Immature natural killer cell (primary cell): Measurements from ENCODE around the gene ITGA4. TPM values are rescaled to one million over a fixed set of nuclear protein-coding genes. Genes with fewer than 3 reads are reported as not detected.
A peak's percentile ranks its signal among the peaks of the same experiment; 100 is the strongest.

Experiments used
- DNase-seq, 3 donors: peaks; one replicate each; pipeline ENCODE4 v3.0.0; 2022; ENCODE audit warnings: mixed read lengths in 1 of 3
- H3K27ac Mint-ChIP-seq, 6 donors: one replicate each; pipeline ENCODE4 v1.8.0; 2020; ENCODE audit warnings: mixed read lengths in 6 of 6, mild to moderate bottlenecking in 5 of 6, inconsistent platforms in 4 of 6, moderate library complexity in 3 of 6
- H3K27me3 Mint-ChIP-seq, 3 donors: one replicate each; pipeline ENCODE4 v1.8.0; 2020 to 2021; ENCODE audit warnings: low read depth in 3 of 3, mild to moderate bottlenecking in 3 of 3, mixed read lengths in 3 of 3, moderate library complexity in 3 of 3, inconsistent platforms in 1 of 3
- H3K36me3 Mint-ChIP-seq, 3 donors: one replicate each; pipeline ENCODE4 v1.8.0; 2020; ENCODE audit warnings: mixed read lengths in 3 of 3, inconsistent platforms in 2 of 3, mild to moderate bottlenecking in 2 of 3
- H3K4me1 Mint-ChIP-seq, 2 donors: one replicate each; pipeline ENCODE4 v1.8.0; 2020; ENCODE audit warnings: inconsistent platforms in 2 of 2, mild to moderate bottlenecking in 2 of 2, mixed read lengths in 2 of 2, moderate library complexity in 1 of 2
- H3K4me3 Mint-ChIP-seq, 5 donors: one replicate each; pipeline ENCODE4 v1.8.0; 2020; ENCODE audit warnings: mild to moderate bottlenecking in 5 of 5, mixed read lengths in 5 of 5, inconsistent platforms in 3 of 5, moderate library complexity in 3 of 5
- H3K9me3 Mint-ChIP-seq, 6 donors: one replicate each; pipeline ENCODE4 v1.8.0; 2020; ENCODE audit warnings: mild to moderate bottlenecking in 6 of 6, mixed read lengths in 6 of 6, inconsistent platforms in 4 of 6, moderate library complexity in 3 of 6
- polyA plus RNA-seq, 3 donors: library from polyadenylated mRNA; unstranded; fragments of 300-500 nt; fragmentation: Illumina TruSeq; gene quantifications; one replicate each; pipeline ENCODE4 v1.2.3, GENCODE V29; 2021

ITGA4 gene
- polyA plus RNA-seq, 3 donors from 2014 or later, result 102 to 132 (median 117) TPM

- Mint-ChIP-seq H3K27ac (peak overlapping the region in 5 of 6 donors; percentile 44 to 81 (median 64)), H3K36me3 (peaks cover 6 to 57% (median 43%) of the 10 kb centered on the region in 3 donors), H3K4me3 (no peak overlapping the region), H3K4me1 (peaks cover 3 to 16% of the 10 kb centered on the region in 2 donors), H3K9me3 (no peaks in the 10 kb centered on the region), H3K27me3 (no peaks in the 10 kb centered on the region)
- DNase-seq, result no peak
These were observed 27.9 kb downstream of the ITGA4 start for GRCh38 chr2:181484851-181485637.

DNA sequence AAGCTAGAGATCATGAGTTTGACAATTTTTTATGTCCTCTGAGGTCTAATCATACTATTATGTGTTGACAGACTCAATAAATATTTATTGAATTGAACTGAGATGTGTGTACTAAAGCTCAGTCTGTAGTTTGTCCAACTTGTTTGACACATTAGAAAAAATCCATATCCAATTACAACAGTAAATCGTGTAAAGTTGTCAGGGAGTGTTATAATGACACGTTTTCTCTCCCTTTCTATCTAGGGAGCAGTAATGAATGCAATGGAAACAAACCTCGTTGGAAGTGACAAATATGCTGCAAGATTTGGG lies 28.4 kb downstream of the ITGA4 start:
- H3K36me3 Mint-ChIP-seq, result peaks cover 5 to 61% (median 41%) of the 10 kb centered on the region in 3 donors
- DNase-seq, result no peak
- no peaks in the 10 kb centered on the region for H3K27me3 Mint-ChIP-seq
- no peak overlapping the region for H3K4me3 Mint-ChIP-seq
- H3K9me3 Mint-ChIP-seq, result no peaks in the 10 kb centered on the region
- peak overlapping the region in 1 of 6 donors; percentile 42 for H3K27ac Mint-ChIP-seq
- H3K4me1 Mint-ChIP-seq, result peaks cover 6 to 21% of the 10 kb centered on the region in 2 donors

DNA sequence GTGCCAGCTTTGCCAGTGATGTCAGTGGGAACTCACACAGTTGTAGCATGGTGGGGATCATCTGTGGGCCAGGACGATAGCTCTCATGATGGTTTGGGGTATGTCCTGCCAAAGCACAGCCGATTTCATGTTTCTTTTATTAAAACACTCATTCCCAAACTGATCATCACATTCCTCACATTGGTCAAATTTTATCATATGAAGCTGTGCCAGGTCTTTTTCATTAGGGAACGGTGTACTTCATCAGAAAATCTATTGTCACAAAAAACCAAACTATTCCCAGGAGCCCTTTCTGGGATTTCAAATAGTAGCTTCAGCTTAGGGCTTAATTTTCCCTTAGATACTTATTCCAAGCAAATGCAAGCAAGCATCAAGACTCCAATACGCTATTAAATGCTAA lies 42.0 kb downstream of the ITGA4 start:
- H3K27me3 Mint-ChIP-seq, result no peaks in the 10 kb centered on the region
- H3K27ac Mint-ChIP-seq, result peak overlapping the region in 1 of 6 donors; percentile 12
- peaks cover 3 to 44% (median 28%) of the 10 kb centered on the region in 3 donors for H3K36me3 Mint-ChIP-seq
- no peak for DNase-seq
- H3K4me1 Mint-ChIP-seq, result peaks cover 0 to 2% of the 10 kb centered on the region in 2 donors
- H3K9me3 Mint-ChIP-seq, result no peaks in the 10 kb centered on the region
- no peak overlapping the region for H3K4me3 Mint-ChIP-seq

DNA sequence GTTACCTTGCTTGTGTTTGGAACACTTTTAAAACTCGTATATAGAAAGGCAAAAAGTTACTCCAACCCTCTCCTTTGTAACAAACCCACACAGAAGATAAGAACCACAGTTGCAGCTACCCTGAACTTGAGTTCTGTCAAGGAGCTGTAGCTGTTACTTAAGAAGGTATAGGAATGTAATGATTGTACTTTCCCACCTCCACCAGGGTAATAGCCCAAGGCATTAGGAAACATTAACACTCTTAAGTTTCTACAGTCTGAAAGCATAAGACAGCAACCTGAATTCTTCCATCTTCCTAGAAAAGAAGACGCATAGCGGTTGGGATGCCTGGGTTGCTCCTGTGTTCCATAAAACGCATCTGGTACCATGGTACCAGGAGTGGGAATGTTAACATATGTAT lies 43.0 kb downstream of the ITGA4 start:
- Mint-ChIP-seq H3K27me3 (no peaks in the 10 kb centered on the region), H3K4me3 (no peak overlapping the region), H3K27ac (no peak overlapping the region), H3K4me1 (peaks cover 2 to 8% of the 10 kb centered on the region in 2 donors), H3K9me3 (no peaks in the 10 kb centered on the region), H3K36me3 (peaks cover 8 to 43% (median 27%) of the 10 kb centered on the region in 3 donors)
- no peak for DNase-seq

DNA sequence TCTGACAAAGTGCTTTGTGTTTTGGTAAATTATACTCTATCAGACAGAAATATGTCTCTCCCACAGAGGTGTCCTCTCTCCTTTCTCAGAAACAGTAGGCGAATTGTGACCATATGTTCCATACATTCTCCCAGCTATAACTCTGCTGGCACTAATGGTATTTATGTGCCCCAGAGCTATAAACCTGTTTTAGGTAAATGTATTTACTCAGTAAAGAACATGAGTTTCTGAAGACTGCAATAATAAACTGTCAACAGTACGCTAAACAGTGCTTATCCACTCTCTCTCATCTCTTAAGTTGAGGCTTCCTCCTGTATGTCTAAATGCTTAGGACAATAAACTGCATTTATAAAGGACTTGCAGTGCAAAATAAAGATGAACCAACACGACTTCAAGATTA lies 58.5 kb downstream of the ITGA4 start:
- Mint-ChIP-seq H3K27ac (peak overlapping the region in 2 of 6 donors; percentile 52 to 61), H3K27me3 (no peaks in the 10 kb centered on the region), H3K9me3 (no peaks in the 10 kb centered on the region), H3K4me1 (peaks cover 22 to 27% of the 10 kb centered on the region in 2 donors), H3K36me3 (peaks cover 20 to 65% (median 33%) of the 10 kb centered on the region in 3 donors), H3K4me3 (no peak overlapping the region)
- DNase-seq, result no peak

DNA sequence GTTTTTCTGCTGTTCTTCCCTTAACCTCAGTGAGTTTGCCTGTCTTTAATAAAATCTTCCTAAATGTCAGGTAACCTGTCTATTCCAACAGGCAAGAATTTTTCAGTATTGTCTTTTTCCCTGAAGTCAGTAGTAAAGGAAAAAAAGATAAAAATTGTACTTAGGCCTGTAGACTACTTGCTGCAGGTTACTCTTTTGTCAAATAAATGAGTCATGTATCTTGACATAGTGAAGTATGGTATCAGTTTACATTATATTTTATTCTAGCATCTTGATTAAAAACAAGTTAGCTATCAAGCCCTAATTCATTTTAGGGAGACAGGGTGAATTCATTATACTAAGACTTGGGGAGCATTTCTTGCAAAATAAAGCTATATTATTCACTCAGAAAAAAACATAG lies 59.8 kb downstream of the ITGA4 start:
- peaks cover 22 to 27% of the 10 kb centered on the region in 2 donors for H3K4me1 Mint-ChIP-seq
- peaks cover 14 to 53% (median 27%) of the 10 kb centered on the region in 3 donors for H3K36me3 Mint-ChIP-seq
- H3K27me3 Mint-ChIP-seq, result no peaks in the 10 kb centered on the region
- no peaks in the 10 kb centered on the region for H3K9me3 Mint-ChIP-seq
- H3K27ac Mint-ChIP-seq, result peak overlapping the region in 5 of 6 donors; percentile 36 to 81 (median 67)
- no peak for DNase-seq
- H3K4me3 Mint-ChIP-seq, result no peak overlapping the region

DNA sequence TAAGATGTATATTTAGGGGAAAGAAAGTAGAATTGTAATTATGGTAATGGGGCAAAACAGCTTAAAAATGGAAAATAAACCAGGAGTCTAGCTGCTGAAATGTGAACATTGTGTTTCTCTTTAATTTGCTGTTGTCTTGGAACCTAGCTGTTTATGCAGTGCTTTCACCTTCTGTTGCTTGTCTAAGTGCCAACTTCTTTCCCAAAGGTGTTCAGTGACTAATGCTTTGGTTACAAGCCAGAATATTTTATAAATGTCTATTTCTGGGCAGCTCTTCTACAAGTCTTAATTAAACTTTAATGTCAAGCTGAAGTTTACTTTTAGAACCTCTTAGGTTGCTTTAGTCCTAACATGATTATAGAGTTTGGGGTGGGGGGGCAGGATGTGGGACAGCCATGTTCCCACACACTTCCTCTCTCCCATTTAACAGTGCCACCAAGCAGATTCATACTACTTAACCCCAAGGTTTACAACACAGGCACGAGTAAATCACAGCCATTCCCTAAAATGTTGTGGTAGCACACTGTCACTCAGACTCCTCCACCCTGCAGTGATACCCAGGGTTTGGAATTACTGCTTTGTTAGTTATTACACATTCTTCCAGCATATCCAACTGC lies 60.6 kb downstream of the ITGA4 start:
- Mint-ChIP-seq H3K4me1 (peaks cover 22 to 27% of the 10 kb centered on the region in 2 donors), H3K4me3 (peak overlapping the region in 3 of 5 donors; percentile 3 to 52 (median 11)), H3K27me3 (no peaks in the 10 kb centered on the region), H3K9me3 (no peaks in the 10 kb centered on the region), H3K27ac (peak overlapping the region; percentile 36 to 81 (median 62)), H3K36me3 (peaks cover 8 to 50% (median 23%) of the 10 kb centered on the region in 3 donors)
- DNase-seq, result no peak

DNA sequence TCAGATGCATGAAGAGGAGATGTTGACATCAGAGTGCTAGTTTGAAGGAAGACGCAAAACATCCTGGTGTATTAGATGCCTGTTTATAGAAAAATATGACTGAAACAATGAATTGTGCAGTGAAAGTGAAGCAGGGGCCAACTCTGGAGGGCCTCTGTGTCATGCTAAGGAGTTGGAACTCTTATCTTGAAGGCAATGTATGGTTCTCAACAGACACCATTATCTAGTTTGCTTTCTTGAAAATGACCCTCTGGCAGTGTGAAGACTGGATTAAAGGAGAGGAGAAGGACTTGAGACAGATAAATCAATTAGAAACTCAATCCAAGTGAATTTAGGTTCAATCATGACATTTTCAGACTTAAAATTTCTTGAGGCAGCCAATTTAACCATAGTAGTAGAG lies 63.1 kb downstream of the ITGA4 start:
- DNase-seq, result no peak
- Mint-ChIP-seq H3K9me3 (no peaks in the 10 kb centered on the region), H3K27me3 (no peaks in the 10 kb centered on the region), H3K36me3 (peaks cover 7 to 41% (median 11%) of the 10 kb centered on the region in 3 donors), H3K4me1 (peaks cover 22 to 27% of the 10 kb centered on the region in 2 donors), H3K27ac (peak overlapping the region; percentile 1 to 76 (median 47)), H3K4me3 (no peak overlapping the region)

DNA sequence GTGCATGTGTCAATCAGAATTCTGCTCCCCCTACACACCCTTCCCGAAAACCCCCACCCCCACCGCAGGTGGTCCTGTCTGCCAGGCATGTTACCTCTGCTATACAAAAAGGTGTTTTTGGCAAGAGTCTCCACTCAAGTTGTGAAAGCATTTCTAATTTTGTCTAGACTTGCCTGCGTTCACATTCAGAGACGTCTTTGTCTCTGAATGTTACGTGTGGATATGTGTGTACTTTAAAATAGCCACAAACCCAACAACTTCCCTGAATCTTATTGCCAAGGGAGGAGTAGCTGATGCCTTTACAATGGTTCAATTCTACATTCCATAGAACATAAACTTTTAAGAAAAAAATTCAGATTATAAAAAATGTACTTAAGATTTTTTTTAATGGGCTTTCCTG lies 66.6 kb downstream of the ITGA4 start:
- Mint-ChIP-seq H3K27ac (no peak overlapping the region), H3K4me1 (peaks cover 0 to 2% of the 10 kb centered on the region in 2 donors), H3K4me3 (no peak overlapping the region), H3K36me3 (peaks cover 16 to 60% (median 32%) of the 10 kb centered on the region in 3 donors), H3K27me3 (peaks cover 0 to 7% (median 2%) of the 10 kb centered on the region in 3 donors), H3K9me3 (no peaks in the 10 kb centered on the region)
- no peak for DNase-seq

DNA sequence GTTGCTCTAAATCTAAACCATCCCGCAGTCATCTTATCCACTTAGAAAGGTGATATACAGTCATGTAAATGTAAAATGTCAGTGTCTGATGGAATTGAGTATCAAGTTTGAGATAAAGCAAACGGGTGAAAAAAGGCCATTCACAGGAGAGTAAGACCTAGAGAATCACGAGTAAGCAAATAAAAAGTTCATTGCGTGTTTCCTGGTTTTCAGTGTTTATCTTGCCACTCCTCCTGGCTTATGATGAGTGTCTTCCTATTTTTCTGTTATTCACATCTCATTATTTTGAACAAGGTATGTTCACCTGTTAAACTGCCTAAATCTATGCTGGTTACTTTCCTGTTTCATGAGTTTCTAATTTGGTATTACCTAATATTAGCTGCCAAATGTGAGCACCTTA lies 68.8 kb downstream of the ITGA4 start:
- Mint-ChIP-seq H3K9me3 (no peaks in the 10 kb centered on the region), H3K27ac (peak overlapping the region in 4 of 6 donors; percentile 22 to 78 (median 70)), H3K4me1 (peaks cover 0 to 3% of the 10 kb centered on the region in 2 donors), H3K4me3 (no peak overlapping the region), H3K36me3 (peaks cover 16 to 60% (median 31%) of the 10 kb centered on the region in 3 donors), H3K27me3 (peaks cover 0 to 7% (median 2%) of the 10 kb centered on the region in 3 donors)
- no peak for DNase-seq

GRCh38 chr2:181527058-181527457 lies 69.9 kb downstream of the ITGA4 start:
- no peak for DNase-seq
- Mint-ChIP-seq H3K27ac (peak overlapping the region in 2 of 6 donors; percentile 22 to 71), H3K27me3 (peaks cover 0 to 7% (median 2%) of the 10 kb centered on the region in 3 donors), H3K36me3 (peaks cover 16 to 64% (median 31%) of the 10 kb centered on the region in 3 donors), H3K4me3 (no peak overlapping the region), H3K9me3 (no peaks in the 10 kb centered on the region), H3K4me1 (peaks cover 0 to 3% of the 10 kb centered on the region in 2 donors)

DNA sequence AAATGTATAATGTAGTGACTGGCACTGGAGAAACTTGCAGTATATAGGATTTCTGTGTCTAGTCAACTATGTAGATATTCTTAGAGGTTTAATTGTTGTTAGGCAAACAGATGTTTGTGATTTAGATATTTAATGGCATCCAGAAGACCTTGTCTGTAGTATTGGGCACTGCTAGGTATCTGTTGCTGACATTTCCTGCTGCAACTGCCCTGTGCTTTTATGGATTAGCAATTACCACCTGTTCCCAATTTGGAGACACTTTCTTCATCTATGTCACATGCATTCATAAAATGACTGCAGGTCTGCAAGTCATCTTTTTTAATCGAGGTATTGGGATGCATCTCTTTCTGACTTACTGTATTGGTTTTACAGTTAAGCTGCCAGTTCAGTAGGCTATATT lies 71.3 kb downstream of the ITGA4 start:
- H3K36me3 Mint-ChIP-seq, result peaks cover 13 to 66% (median 31%) of the 10 kb centered on the region in 3 donors
- no peak overlapping the region for H3K4me3 Mint-ChIP-seq
- peak overlapping the region in 2 of 6 donors; percentile 28 to 30 for H3K27ac Mint-ChIP-seq
- peaks cover 0 to 7% (median 4%) of the 10 kb centered on the region in 3 donors for H3K27me3 Mint-ChIP-seq
- H3K9me3 Mint-ChIP-seq, result no peaks in the 10 kb centered on the region
- DNase-seq, result no peak
- peaks cover 0 to 6% of the 10 kb centered on the region in 2 donors for H3K4me1 Mint-ChIP-seq

GRCh38 chr2:181536730-181537129 lies 79.5 kb downstream of the ITGA4 start:
- H3K4me1 Mint-ChIP-seq, result peaks cover 3 to 5% of the 10 kb centered on the region in 2 donors
- no peak overlapping the region for H3K4me3 Mint-ChIP-seq
- peaks cover 0 to 5% (median 4%) of the 10 kb centered on the region in 3 donors for H3K27me3 Mint-ChIP-seq
- peaks cover 48 to 81% (median 48%) of the 10 kb centered on the region in 3 donors for H3K36me3 Mint-ChIP-seq
- no peak overlapping the region for H3K27ac Mint-ChIP-seq
- no peaks in the 10 kb centered on the region for H3K9me3 Mint-ChIP-seq
- no peak for DNase-seq

DNA sequence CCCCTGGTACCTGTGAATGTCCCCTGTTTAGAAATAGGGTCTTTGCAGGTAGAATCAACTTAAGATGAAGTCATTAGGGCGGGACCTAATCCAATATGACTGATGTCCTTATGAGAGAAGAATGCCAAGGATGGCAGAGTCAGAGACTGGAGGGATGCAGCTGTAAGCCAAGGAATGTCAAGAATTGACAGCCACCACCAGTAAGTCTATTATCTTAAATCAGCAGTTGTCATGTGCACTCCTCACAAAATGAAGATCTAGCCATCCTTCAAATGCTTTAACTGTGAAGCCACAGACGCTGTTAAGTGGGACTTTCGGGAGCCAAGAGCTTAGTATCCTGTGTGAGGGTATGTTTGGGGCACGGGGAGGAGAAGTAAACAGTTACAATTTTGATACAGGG lies 83.2 kb downstream of the ITGA4 start:
- Mint-ChIP-seq H3K4me1 (peaks cover 0 to 5% of the 10 kb centered on the region in 2 donors), H3K36me3 (peaks cover 30 to 51% (median 45%) of the 10 kb centered on the region in 3 donors), H3K4me3 (no peak overlapping the region), H3K27me3 (peaks cover 0 to 7% (median 4%) of the 10 kb centered on the region in 3 donors), H3K9me3 (no peaks in the 10 kb centered on the region), H3K27ac (peak overlapping the region in 2 of 6 donors; percentile 2 to 22)
- DNase-seq, result no peak
